Lower lobe of right lung (tissue), 2 donors: Measurements from ENCODE around the gene NUP205. TPM values are rescaled to one million over a fixed set of nuclear protein-coding genes. Genes with fewer than 3 reads are reported as not detected.
A peak's percentile ranks its signal among the peaks of the same experiment; 100 is the strongest.

Source experiments
- ATAC-seq, 2 donors: fragments of 200-7000 bp; cut with Tn5 transposase; one replicate each; pipeline ENCODE4 v1.9.1; 2020 to 2022; ENCODE audit warnings: mild to moderate bottlenecking in 2 of 2, moderate library complexity in 2 of 2
- DNase-seq: peaks from one replicate; pipeline ENCODE4 v3.0.0-alpha.2; 2020
- H3K27ac ChIP-seq: fragments of 200-600 bp; one replicate; pipeline ENCODE4 v1.8.0; 2022
- H3K27me3 ChIP-seq: fragments of 200-600 bp; one replicate; pipeline ENCODE4 v1.8.0; 2022; ENCODE audit warnings: low read depth
- H3K36me3 ChIP-seq: fragments of 200-600 bp; one replicate; pipeline ENCODE4 v1.8.0; 2022; ENCODE audit warnings: mild to moderate bottlenecking
- H3K4me1 ChIP-seq: fragments of 200-600 bp; one replicate; pipeline ENCODE4 v1.8.0; 2022
- H3K4me3 ChIP-seq: fragments of 200-600 bp; one replicate; pipeline ENCODE4 v1.8.0; 2022; ENCODE audit warnings: mild to moderate bottlenecking
- H3K9me3 ChIP-seq: fragments of 200-600 bp; one replicate; pipeline ENCODE4 v1.8.0; 2022
- intact Hi-C: fragments of 100-400 bp; cut with DNase I; formaldehyde crosslinking; loops from one replicate; pipeline ENCODE4 v1.11.0; 2022
- total RNA-seq: library from RNA; stranded (reverse); fragmentation: NEBNext Ultra II Directional; extraction: Animal tissue kit (Norgen Biotek cat#: 25700); gene quantifications from one replicate; pipeline ENCODE4 v1.2.1, GENCODE V29; 2021
- TF ChIP-seq, protein P1 (sequence below): fragments of 200-600 bp; IDR thresholded peaks from one replicate; pipeline ENCODE4 v1.8.0; 2022; ENCODE audit warnings: antibody characterized with exemption, mild to moderate bottlenecking
- donor health status: DM: no; HTN: yes; CAD: no; lungs with severe emphysema.

NUP205 gene
- total RNA-seq, 1 donor from 2014 or later, result 40.2 TPM

DNA sequence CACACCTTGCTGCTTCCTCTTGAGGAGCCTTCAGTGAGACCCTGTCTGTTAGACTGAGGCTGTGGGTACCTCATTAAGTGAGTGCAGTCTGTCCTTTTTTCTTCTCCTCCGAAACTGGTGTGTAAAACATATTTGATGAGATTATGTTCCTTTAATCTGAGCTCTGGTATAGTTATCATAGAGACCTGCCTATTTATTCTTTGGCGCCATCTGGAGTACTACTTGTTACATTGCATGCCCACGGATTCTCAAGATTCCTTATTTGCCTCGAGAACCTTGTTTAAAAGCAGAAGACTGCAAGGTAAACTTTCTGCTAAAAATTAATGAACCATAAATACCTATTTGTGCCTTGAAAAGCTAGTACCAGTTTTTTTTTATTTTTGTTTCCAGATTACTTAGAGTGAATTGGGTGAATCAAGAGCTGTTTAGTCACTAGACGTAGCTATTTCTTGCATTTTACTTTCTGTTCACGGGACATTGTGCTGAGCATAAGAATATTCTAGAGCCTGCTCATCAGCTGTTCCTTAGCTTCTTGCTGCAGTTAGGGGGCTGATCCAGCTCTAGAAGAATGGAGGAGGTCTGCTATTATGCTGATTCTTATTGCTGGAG lies 87.7 kb downstream of the NUP205 start:
- TF ChIP-seq, protein P1, sequence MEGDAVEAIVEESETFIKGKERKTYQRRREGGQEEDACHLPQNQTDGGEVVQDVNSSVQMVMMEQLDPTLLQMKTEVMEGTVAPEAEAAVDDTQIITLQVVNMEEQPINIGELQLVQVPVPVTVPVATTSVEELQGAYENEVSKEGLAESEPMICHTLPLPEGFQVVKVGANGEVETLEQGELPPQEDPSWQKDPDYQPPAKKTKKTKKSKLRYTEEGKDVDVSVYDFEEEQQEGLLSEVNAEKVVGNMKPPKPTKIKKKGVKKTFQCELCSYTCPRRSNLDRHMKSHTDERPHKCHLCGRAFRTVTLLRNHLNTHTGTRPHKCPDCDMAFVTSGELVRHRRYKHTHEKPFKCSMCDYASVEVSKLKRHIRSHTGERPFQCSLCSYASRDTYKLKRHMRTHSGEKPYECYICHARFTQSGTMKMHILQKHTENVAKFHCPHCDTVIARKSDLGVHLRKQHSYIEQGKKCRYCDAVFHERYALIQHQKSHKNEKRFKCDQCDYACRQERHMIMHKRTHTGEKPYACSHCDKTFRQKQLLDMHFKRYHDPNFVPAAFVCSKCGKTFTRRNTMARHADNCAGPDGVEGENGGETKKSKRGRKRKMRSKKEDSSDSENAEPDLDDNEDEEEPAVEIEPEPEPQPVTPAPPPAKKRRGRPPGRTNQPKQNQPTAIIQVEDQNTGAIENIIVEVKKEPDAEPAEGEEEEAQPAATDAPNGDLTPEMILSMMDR, result peak; percentile 80
- H3K36me3 ChIP-seq, result peaks cover 65% of the 10 kb centered on the region
- H3K4me3 ChIP-seq, result no peak overlapping the region
- peak; percentile 79 to 84 for ATAC-seq
- intact Hi-C loops, result no loop called here
- no peak overlapping the region for H3K27ac ChIP-seq
- no peaks in the 10 kb centered on the region for H3K27me3 ChIP-seq
- no peaks in the 10 kb centered on the region for H3K9me3 ChIP-seq
- no peak for DNase-seq
- no peaks in the 10 kb centered on the region for H3K4me1 ChIP-seq

DNA sequence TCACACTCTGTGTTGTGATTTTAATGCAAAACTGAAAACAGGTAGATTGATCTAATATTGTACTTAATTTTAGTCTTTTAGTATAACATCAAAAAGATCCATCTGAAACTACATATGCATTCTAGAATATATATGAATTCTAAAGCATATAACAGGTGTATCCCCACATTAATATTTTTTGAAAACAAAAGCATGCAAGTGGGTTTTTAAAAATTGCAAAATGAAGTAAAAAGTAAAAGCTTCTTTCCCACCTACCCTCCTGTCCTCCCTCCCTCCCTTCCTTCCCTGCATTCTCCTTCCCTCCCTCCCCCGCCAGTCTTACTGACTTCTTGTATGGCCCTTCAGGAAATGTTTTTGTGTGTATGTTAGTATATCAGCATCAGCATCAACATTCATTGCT lies 90.0 kb downstream of the NUP205 start:
- no peak overlapping the region for H3K4me3 ChIP-seq
- no peak for ATAC-seq
- peaks cover 55% of the 10 kb centered on the region for H3K36me3 ChIP-seq
- TF ChIP-seq, protein P1, result no peak
- H3K9me3 ChIP-seq, result no peaks in the 10 kb centered on the region
- H3K27me3 ChIP-seq, result no peaks in the 10 kb centered on the region
- intact Hi-C loops, result no loop called here
- H3K27ac ChIP-seq, result no peak overlapping the region
- H3K4me1 ChIP-seq, result no peaks in the 10 kb centered on the region
- DNase-seq, result no peak

DNA sequence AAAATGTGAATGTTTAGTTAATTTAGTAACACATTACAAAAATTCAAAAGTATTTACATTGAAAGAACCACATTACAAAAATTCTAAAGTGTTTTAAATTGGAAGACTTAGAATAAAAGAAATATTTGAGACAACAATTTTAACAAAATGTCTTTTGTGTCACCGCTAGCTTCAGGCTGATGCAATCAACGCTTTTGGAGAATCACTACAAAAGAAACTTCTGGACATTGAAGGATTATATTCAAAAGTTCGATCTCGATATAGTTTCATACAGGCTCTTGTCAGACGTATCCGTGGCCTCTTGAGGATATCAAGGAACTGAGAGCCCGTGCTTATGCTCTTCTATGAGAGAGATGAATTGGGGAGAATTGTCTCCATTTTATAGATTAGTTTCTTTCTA lies 90.5 kb downstream of the NUP205 start:
- DNase-seq (no peak), ATAC-seq (no peak)
- no peaks in the 10 kb centered on the region for H3K9me3 ChIP-seq
- intact Hi-C loops, result no loop called here
- TF ChIP-seq, protein P1, result no peak
- H3K27ac ChIP-seq, result no peak overlapping the region
- H3K4me1 ChIP-seq, result no peaks in the 10 kb centered on the region
- H3K36me3 ChIP-seq, result peaks cover 51% of the 10 kb centered on the region
- no peaks in the 10 kb centered on the region for H3K27me3 ChIP-seq
- no peak overlapping the region for H3K4me3 ChIP-seq

DNA sequence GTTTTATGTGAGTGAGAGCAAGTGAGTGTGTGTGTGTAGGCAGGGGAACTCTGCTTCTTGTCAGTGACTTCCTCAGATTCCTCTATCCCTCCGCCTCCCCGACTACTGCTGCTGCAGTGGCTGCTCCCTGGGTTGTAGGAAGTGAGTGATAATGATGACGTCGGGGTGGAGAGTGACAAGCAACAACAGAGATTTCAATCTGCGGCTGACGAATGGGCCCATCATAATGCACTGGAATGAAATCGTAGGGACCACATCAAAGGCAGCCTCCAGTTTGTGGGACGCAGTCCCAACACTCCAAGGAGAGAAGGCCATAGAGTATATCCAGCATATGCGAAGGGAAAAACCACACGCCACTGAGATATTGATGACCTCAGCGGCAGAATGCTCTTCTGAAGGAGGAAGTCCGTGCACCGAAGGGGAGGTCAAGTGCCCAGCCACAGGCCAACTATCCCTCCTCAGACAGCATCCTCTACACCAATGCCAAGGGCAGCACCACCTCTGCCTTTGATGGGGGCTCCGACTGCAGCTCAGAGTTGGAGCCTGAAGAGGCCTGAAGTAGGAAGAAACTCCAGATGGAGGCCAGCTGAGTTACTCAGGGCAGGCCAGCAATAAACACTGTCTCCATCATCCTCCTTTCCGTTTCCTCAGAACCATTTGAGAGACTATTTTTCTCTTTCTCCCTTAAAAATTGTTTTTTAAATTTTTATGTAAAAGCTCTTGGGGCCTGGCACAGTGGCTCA lies 93.3 kb downstream of the NUP205 start:
- Histone ChIP-seq H3K9me3 (no peaks in the 10 kb centered on the region), H3K27ac (peak overlapping the region; percentile 27), H3K27me3 (no peaks in the 10 kb centered on the region), H3K36me3 (peaks cover 29% of the 10 kb centered on the region), H3K4me3 (no peak overlapping the region), H3K4me1 (no peaks in the 10 kb centered on the region)
- ATAC-seq (peak; percentile 43 to 83), DNase-seq (no peak)
- intact Hi-C loops, result no loop called here
- TF ChIP-seq, protein P1, result no peak

DNA sequence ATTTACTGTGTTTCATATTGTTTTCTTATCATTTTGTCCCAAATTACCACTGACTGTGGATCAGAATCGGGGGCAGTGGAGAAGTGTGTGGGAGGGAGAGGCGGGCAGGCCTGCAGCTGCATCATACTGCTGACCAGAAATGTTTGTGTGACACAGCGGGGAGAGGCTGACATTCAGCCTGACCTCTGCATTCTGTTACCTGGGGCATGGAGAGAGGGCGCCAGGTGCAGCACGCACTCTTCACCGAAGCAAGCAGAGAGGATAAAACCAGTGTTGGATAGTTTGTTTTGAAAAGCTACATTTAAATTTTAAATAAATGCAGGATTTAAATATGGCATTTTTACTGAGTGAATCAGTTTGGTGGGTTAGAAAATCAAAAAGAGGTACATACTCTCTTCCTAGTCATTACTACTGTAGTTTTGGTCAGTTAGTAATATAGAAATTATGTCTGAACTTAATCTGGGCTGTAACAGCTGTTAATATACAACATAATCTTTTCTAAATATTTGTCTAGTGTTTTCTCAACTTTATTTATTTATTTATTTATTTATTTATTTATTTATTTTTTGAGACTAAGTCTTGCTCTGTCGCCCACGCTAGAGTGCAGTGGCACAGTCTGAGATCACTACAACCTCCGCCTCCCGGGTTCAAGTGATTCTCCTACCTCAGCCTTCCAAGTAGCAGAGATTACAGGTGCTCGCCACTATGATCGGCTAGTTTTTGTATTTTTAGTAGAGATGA lies 95.8 kb downstream of the NUP205 start:
- TF ChIP-seq, protein P1, result no peak
- ATAC-seq (no peak), DNase-seq (no peak)
- intact Hi-C loops, result no loop called here
- Histone ChIP-seq H3K27ac (no peak overlapping the region), H3K36me3 (peaks cover 5% of the 10 kb centered on the region), H3K4me1 (no peaks in the 10 kb centered on the region), H3K27me3 (no peaks in the 10 kb centered on the region), H3K9me3 (no peaks in the 10 kb centered on the region), H3K4me3 (no peak overlapping the region)
